Lower leg skin (tissue), 3 donors: Measurements from ENCODE around the gene KRTAP1-1.

Experiments used
- CTCF ChIP-seq, 3 donors: fragments of 450-650 bp; IDR thresholded peaks; one replicate each; pipeline ENCODE4 v1.5.1; 2016; ENCODE audit warnings: antibody characterized with exemption in 3 of 3, mild to moderate bottlenecking in 3 of 3, moderate library complexity in 2 of 3
- POLR2A ChIP-seq, 2 donors: fragments of 450-650 bp; IDR thresholded peaks; one replicate each; pipeline ENCODE4 v1.6.1; 2016 to 2017; ENCODE audit warnings: antibody characterized with exemption in 2 of 2, mild to moderate bottlenecking in 1 of 2, moderate library complexity in 1 of 2

GRCh38 chr17:41001795-41002194 is 39.5 kb downstream of the KRTAP1-1 start:
- TF ChIP-seq CTCF (IDR thresholded peaks at IDR 0.05) (no peak), POLR2A (IDR thresholded peaks at IDR 0.05) (no peak)
